Measurements from ENCODE around the gene HSPBP1. TPM values are rescaled to one million over a fixed set of nuclear protein-coding genes. Genes with fewer than 3 reads are reported as not detected.

The HSPBP1 gene
- total and polyA plus RNA-seq, 2 of the 4 experiments (the other 2 are of a cell fraction) = 21.0 to 43.2 TPM

- Histone ChIP-seq H3K79me1 (ENCODE audit: low read depth in 1 of 2, low read length in 2 of 2) (no peaks in the 10 kb centered on the region), H3K9me1 (ENCODE audit: insufficient read depth, low read length) (no peaks in the 10 kb centered on the region), H3K14ac (replicated peaks; ENCODE audit: low read depth, low read length) (no peak overlapping the region), H4K20me1 (ENCODE audit: insufficient read depth, low read length) (no peaks in the 10 kb centered on the region), H2BK20ac (ENCODE audit: low read depth, low read length) (no peak overlapping the region), H4K91ac (ENCODE audit: insufficient read depth, low read depth, low read length) (no peak overlapping the region), H3K4me1 (ENCODE audit: control insufficient read depth, insufficient read depth, low read length) (no peaks in the 10 kb centered on the region), H4K5ac (ENCODE audit: low read depth, low read length) (no peak overlapping the region), H3K18ac (ENCODE audit: low read depth, low read length) (no peak overlapping the region), H2AK9ac (replicated peaks; ENCODE audit: low read depth, low read length, poor library complexity) (no peak overlapping the region), H2BK5ac (ENCODE audit: low read depth, low read length, poor library complexity, severe bottlenecking) (no peak overlapping the region), H3K9ac (ENCODE audit: low read depth, low read length) (no peak overlapping the region), H3K9me3 (ENCODE audit: control insufficient read depth, insufficient read depth, low read length) (no peaks in the 10 kb centered on the region; the same call in 1 of the 2 replicates), H3K36me3 (ENCODE audit: control insufficient read depth, insufficient read depth, low read length) (peaks cover 49% of the 10 kb centered on the region), H4K8ac (ENCODE audit: low read depth in 2 of 2, low read length in 2 of 2) (no peak overlapping the region), H3K4me2 (ENCODE audit: low read depth, low read length) (no peak overlapping the region), H3K27me3 (ENCODE audit: control insufficient read depth, insufficient read depth, low read length) (no peaks in the 10 kb centered on the region), H3K4me3 (ENCODE audit: insufficient read depth, low read depth, low read length) (no peak overlapping the region), H3K4ac (ENCODE audit: low read depth, low read length) (no peak overlapping the region), H3K56ac (ENCODE audit: extremely low read depth, insufficient read depth, low read length) (no peak overlapping the region), H2AFZ (replicated peaks; ENCODE audit: low read length, poor library complexity) (no peak overlapping the region), H3K27ac (ENCODE audit: insufficient read depth, low read length) (no peak overlapping the region), H3K23ac (ENCODE audit: low read depth, low read length) (no peak overlapping the region), H2BK120ac (ENCODE audit: low read depth, low read length) (no peak overlapping the region), H2AK5ac (ENCODE audit: low read depth, low read length) (no peak overlapping the region), H2BK15ac (ENCODE audit: low read depth, low read length) (no peak overlapping the region)
- no peak for DNase-seq
- ChIA-PET CTCF (no interaction called here), POLR2A (ENCODE audit: unreplicated experiment) (no interaction called here)
- no peak for ATAC-seq (ENCODE audit: low read depth)
- no CpG with 5 or more reads among the region's 3 CpGs for WGBS, 2 experiments (ENCODE audit: extremely low coverage in 2 of 2, insufficient read length in 1 of 2)
- dilution Hi-C loops (cut with HindIII; ENCODE audit: low sequenced_read_pairs, unreplicated experiment) (no loop called here), in situ Hi-C loops (cut with MboI; ENCODE audit: low sequenced_read_pairs) (no loop called here), intact Hi-C loops (cut with micrococcal nuclease) (no loop called here)
- no TSS peak for BruUV-seq (replicated peaks)
- TF ChIP-seq FOS (IDR thresholded peaks at IDR 0.05; ENCODE audit: low read depth, low read length) = no peak
- TF ChIP-seq CHD1 (IDR thresholded peaks at IDR 0.05; ENCODE audit: low read depth, low read length) = no peak
- TF ChIP-seq CTCF (conservative IDR thresholded peaks at IDR 0.05; ENCODE audit: low read depth, low read length) = no peak
- TF ChIP-seq BHLHE40 (IDR thresholded peaks at IDR 0.05; ENCODE audit: low read depth, low read length) = no peak
- TF ChIP-seq MXI1 (IDR thresholded peaks at IDR 0.05; ENCODE audit: borderline replicate concordance, low read depth, low read length) = no peak
- TF ChIP-seq ELK1 (IDR thresholded peaks at IDR 0.05; ENCODE audit: borderline replicate concordance, low read depth, low read length) = no peak
- TF ChIP-seq NFE2L2 (IDR thresholded peaks at IDR 0.05; ENCODE audit: low read depth, low read length) = no peak
Observed at GRCh38 chr19:55306712-55307111, 26.8 kb upstream of the HSPBP1 start.
